ENCODE data around the gene HBS1L.

DNA sequence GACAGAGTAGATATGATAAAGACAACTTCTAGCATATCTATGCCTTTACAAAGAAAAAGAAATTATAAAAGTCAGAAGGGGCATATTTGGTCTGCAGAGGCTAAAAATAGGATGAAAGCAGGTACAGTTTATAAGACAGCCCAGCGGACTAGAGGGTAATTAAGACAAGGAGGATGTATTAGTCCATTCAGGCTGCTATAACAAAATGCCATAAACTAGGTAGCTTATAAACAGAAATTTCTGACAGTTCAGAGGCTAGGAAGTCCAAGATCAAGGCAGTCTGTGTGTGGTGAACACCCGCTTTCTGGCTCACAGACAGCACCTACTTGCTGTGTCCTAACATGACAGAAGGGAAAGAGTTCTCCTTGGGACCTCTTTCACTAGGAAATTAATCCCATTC lies 5.7 kb downstream of the HBS1L start:
- no peak for TF ChIP-seq CTCF (IDR thresholded peaks at IDR 0.05)
- no peak for TF ChIP-seq POLR2A (IDR thresholded peaks at IDR 0.05)
